ENCODE results near the gene EFEMP2.
A peak's percentile ranks its signal among the peaks of the same experiment; 100 is the strongest.

GRCh38 chr11:65890324-65891218 lies 18.0 kb upstream of the EFEMP2 start, which contains the start of gene CCDC85B:
- TF ChIP-seq CTCF (IDR thresholded peaks at IDR 0.05) (peak in 3 of 6 experiments; percentile 9 to 29 (median 11)), POLR2A (IDR thresholded peaks at IDR 0.05) (peak; percentile 77 to 94)
